Osteocyte (in vitro differentiated cells): ENCODE data around the gene VSX1. TPM values are rescaled to one million over a fixed set of nuclear protein-coding genes. Genes with fewer than 3 reads are reported as not detected.

Source experiments
- DNase-seq: peaks from one replicate; pipeline ENCODE4 v3.0.0; 2021; ENCODE audit warnings: mixed read lengths; ENCODE audit not compliant: unreplicated experiment; ENCODE audit errors: extremely low spot score
- H3K27ac Mint-ChIP-seq: one replicate; pipeline ENCODE4 v1.8.0; 2021; ENCODE audit warnings: mild to moderate bottlenecking, mixed read lengths; ENCODE audit not compliant: unreplicated experiment
- H3K27me3 Mint-ChIP-seq: one replicate; pipeline ENCODE4 v1.8.0; 2021; ENCODE audit warnings: mixed read lengths; ENCODE audit not compliant: unreplicated experiment
- H3K36me3 Mint-ChIP-seq: one replicate; pipeline ENCODE4 v1.8.0; 2021; ENCODE audit warnings: mixed read lengths; ENCODE audit not compliant: unreplicated experiment
- H3K4me1 Mint-ChIP-seq: one replicate; pipeline ENCODE4 v1.8.0; 2021; ENCODE audit warnings: mixed read lengths; ENCODE audit not compliant: unreplicated experiment
- H3K4me3 Mint-ChIP-seq: one replicate; pipeline ENCODE4 v1.8.0; 2021; ENCODE audit warnings: mild to moderate bottlenecking, moderate library complexity, mixed read lengths; ENCODE audit not compliant: unreplicated experiment
- H3K9me3 Mint-ChIP-seq: one replicate; pipeline ENCODE4 v1.8.0; 2021; ENCODE audit warnings: mixed read lengths; ENCODE audit not compliant: unreplicated experiment
- CTCF ChIP-seq: fragments of 200-600 bp; sonication (generic); IDR thresholded peaks from 2 replicates; pipeline ENCODE4 v1.5.0; 2021; ENCODE audit warnings: antibody characterized with exemption, mild to moderate bottlenecking, moderate library complexity
- total RNA-seq: library from RNA; stranded (reverse); gene quantifications from 2 replicates; pipeline ENCODE4 v1.2.1, GENCODE V29; 2021

VSX1 gene
- total RNA-seq, 1 donor from 2014 or later: not detected

GRCh38 chr20:25117990-25118389, 36.0 kb upstream of the VSX1 start:
- Mint-ChIP-seq H3K27ac (no peak overlapping the region), H3K27me3 (peaks cover 30% of the 10 kb centered on the region), H3K9me3 (peaks cover 4% of the 10 kb centered on the region), H3K4me3 (no peak overlapping the region), H3K4me1 (peaks cover 6% of the 10 kb centered on the region), H3K36me3 (no peaks in the 10 kb centered on the region)
- DNase-seq: no peak
- no peak for TF ChIP-seq CTCF

GRCh38 chr20:25116739-25117458, 35.0 kb upstream of the VSX1 start:
- Mint-ChIP-seq H3K27ac (no peak overlapping the region), H3K27me3 (peaks cover 19% of the 10 kb centered on the region), H3K4me1 (peaks cover 6% of the 10 kb centered on the region), H3K4me3 (no peak overlapping the region), H3K36me3 (no peaks in the 10 kb centered on the region), H3K9me3 (peaks cover 4% of the 10 kb centered on the region)
- TF ChIP-seq CTCF: no peak
- no peak for DNase-seq

GRCh38 chr20:25103526-25103925, 21.6 kb upstream of the VSX1 start:
- Mint-ChIP-seq H3K4me3 (no peak overlapping the region), H3K9me3 (no peaks in the 10 kb centered on the region), H3K36me3 (no peaks in the 10 kb centered on the region), H3K27me3 (peaks cover 55% of the 10 kb centered on the region), H3K27ac (no peak overlapping the region), H3K4me1 (no peaks in the 10 kb centered on the region)
- TF ChIP-seq CTCF: no peak
- DNase-seq: no peak

GRCh38 chr20:25100914-25101313, 19.0 kb upstream of the VSX1 start:
- H3K36me3 Mint-ChIP-seq: no peaks in the 10 kb centered on the region
- DNase-seq: no peak
- no peak overlapping the region for H3K4me3 Mint-ChIP-seq
- no peak for TF ChIP-seq CTCF
- no peaks in the 10 kb centered on the region for H3K9me3 Mint-ChIP-seq
- H3K4me1 Mint-ChIP-seq: no peaks in the 10 kb centered on the region
- H3K27me3 Mint-ChIP-seq: peaks cover 51% of the 10 kb centered on the region
- H3K27ac Mint-ChIP-seq: no peak overlapping the region

DNA sequence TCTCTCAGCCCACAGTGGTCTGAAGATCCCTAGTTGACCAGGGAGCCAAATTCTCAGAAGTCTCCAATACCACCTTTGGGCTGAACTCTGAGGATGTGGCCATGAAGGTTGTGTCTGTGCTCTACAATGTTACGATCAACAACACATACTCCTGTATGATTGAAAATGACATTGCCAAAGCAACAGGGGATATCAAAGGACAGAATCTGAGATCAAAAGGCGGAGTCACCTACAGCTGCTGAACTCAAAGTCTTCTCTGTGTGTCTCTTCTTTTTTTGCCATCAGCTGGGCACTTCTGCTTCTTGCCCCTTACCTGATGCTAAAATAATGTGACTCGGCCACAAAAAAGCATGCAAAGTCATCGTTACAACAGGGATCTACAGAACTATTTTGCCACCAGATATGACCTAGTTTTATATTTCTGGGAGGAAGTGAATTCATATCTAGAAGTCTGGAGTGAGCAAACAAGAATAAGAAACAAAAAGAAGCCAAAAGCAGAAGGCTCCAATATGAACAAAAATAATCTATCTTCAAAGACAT, 17.7 kb upstream of the VSX1 start:
- no peak overlapping the region for H3K27ac Mint-ChIP-seq
- H3K4me3 Mint-ChIP-seq: no peak overlapping the region
- no peaks in the 10 kb centered on the region for H3K4me1 Mint-ChIP-seq
- H3K36me3 Mint-ChIP-seq: no peaks in the 10 kb centered on the region
- no peak for TF ChIP-seq CTCF
- H3K9me3 Mint-ChIP-seq: no peaks in the 10 kb centered on the region
- peaks cover 63% of the 10 kb centered on the region for H3K27me3 Mint-ChIP-seq
- no peak for DNase-seq
